Fibroblast of skin of right biceps (primary cell): ENCODE data around the gene P2RY14.

ENCODE experiments used
- DNase-seq: peaks from one replicate; pipeline ENCODE4 v3.0.0-alpha.2; 2013

The P2RY14 gene

GRCh38 chr3:151300539-151300938 is 22.2 kb upstream of the P2RY14 start:
- DNase-seq, result no peak

GRCh38 chr3:151299006-151299405 is 20.7 kb upstream of the P2RY14 start:
- DNase-seq, result no peak

- peak; percentile 36 for DNase-seq
Measured at GRCh38 chr3:151297429-151297828, 19.1 kb upstream of the P2RY14 start.

- no peak for DNase-seq
Measured at GRCh38 chr3:151296226-151296625, 17.9 kb upstream of the P2RY14 start.

GRCh38 chr3:151293127-151293526 is 14.8 kb upstream of the P2RY14 start:
- DNase-seq, result no peak

GRCh38 chr3:151290673-151291072 is 12.3 kb upstream of the P2RY14 start:
- DNase-seq, result peak; percentile 54

GRCh38 chr3:151289445-151289844 is 11.1 kb upstream of the P2RY14 start:
- DNase-seq, result no peak

GRCh38 chr3:151285940-151286339 is 7.6 kb upstream of the P2RY14 start:
- no peak for DNase-seq

- peak; percentile 45 for DNase-seq
Measured at GRCh38 chr3:151283907-151284461, 5.6 kb upstream of the P2RY14 start.

GRCh38 chr3:151283387-151283786 is 5.0 kb upstream of the P2RY14 start:
- no peak for DNase-seq

- DNase-seq, result peak; percentile 75
Measured at GRCh38 chr3:151282921-151283320, 4.6 kb upstream of the P2RY14 start.

- peak; percentile 91 for DNase-seq
Measured at GRCh38 chr3:151281671-151282324, 3.5 kb upstream of the P2RY14 start.

- DNase-seq, result no peak
Measured at GRCh38 chr3:151276687-151277042, 1.7 kb downstream of the P2RY14 start.

- DNase-seq, result no peak
Measured at GRCh38 chr3:151276038-151276686, 2.2 kb downstream of the P2RY14 start.

GRCh38 chr3:151275091-151275490 is 3.3 kb downstream of the P2RY14 start:
- no peak for DNase-seq

GRCh38 chr3:151269631-151270030 is 8.7 kb downstream of the P2RY14 start:
- DNase-seq, result no peak

- DNase-seq, result no peak
Measured at GRCh38 chr3:151268267-151269235, 9.8 kb downstream of the P2RY14 start.

GRCh38 chr3:151267066-151267465 is 11.3 kb downstream of the P2RY14 start:
- DNase-seq, result no peak

- no peak for DNase-seq
Measured at GRCh38 chr3:151265866-151266265, 12.5 kb downstream of the P2RY14 start.

GRCh38 chr3:151265166-151265565 is 13.2 kb downstream of the P2RY14 start:
- DNase-seq, result no peak

- DNase-seq, result no peak
Measured at GRCh38 chr3:151264605-151265004, 13.7 kb downstream of the P2RY14 start.

- DNase-seq, result peak; percentile 66
Measured at GRCh38 chr3:151262871-151263525, 15.3 kb downstream of the P2RY14 start.

- no peak for DNase-seq
Measured at GRCh38 chr3:151259664-151260063, 18.7 kb downstream of the P2RY14 start.
